Neuronal stem cell (in vitro differentiated cells): Measurements from ENCODE around the gene SLC9C2.

ENCODE experiments used
- DNase-seq: peaks from one replicate; pipeline ENCODE4 v3.0.0-alpha.2; 2013; ENCODE audit warnings: low spot score
- H2AFZ ChIP-seq: one replicate; pipeline ENCODE4 v1.6.1; 2013; ENCODE audit warnings: mild to moderate bottlenecking, low read length, inconsistent platforms
- H2AK5ac ChIP-seq: 2 replicates; pipeline ENCODE4 v1.6.1; 2013; ENCODE audit warnings: low read depth, mild to moderate bottlenecking, inconsistent platforms, low read length, moderate library complexity, mixed read lengths
- H2BK120ac ChIP-seq: 2 replicates; pipeline ENCODE4 v1.6.1; 2013; ENCODE audit warnings: low read depth, mild to moderate bottlenecking, inconsistent platforms, low read length, moderate library complexity, mixed read lengths
- H2BK12ac ChIP-seq: one replicate; pipeline ENCODE4 v1.6.1; 2013; ENCODE audit warnings: low read length, inconsistent platforms
- H2BK15ac ChIP-seq: 2 replicates; pipeline ENCODE4 v1.6.1; 2013; ENCODE audit warnings: mild to moderate bottlenecking, low read length, inconsistent platforms, mixed read lengths
- H2BK5ac ChIP-seq: one replicate; pipeline ENCODE4 v1.6.1; 2013; ENCODE audit warnings: inconsistent platforms, mild to moderate bottlenecking, low read length, moderate library complexity
- H3K14ac ChIP-seq: one replicate; pipeline ENCODE4 v1.6.1; 2013; ENCODE audit warnings: low read length, inconsistent platforms
- H3K18ac ChIP-seq: 2 replicates; pipeline ENCODE4 v1.6.1; 2013; ENCODE audit warnings: low read length, inconsistent platforms
- H3K23ac ChIP-seq: 2 replicates; pipeline ENCODE4 v1.6.1; 2013; ENCODE audit warnings: low read depth, mild to moderate bottlenecking, mixed read lengths, low read length, inconsistent platforms; ENCODE audit not compliant: poor library complexity
- H3K27ac ChIP-seq: replicated peaks from 3 replicates; pipeline ENCODE4 v1.5.1; 2013; ENCODE audit warnings: low read length, inconsistent platforms
- H3K27me3 ChIP-seq, 3 experiments: 2 replicates each; pipeline ENCODE4 v1.6.1; 2013; ENCODE audit warnings: low read length in 3 of 3, mild to moderate bottlenecking in 2 of 3, inconsistent platforms in 1 of 3, low read depth in 1 of 3, mixed read lengths in 1 of 3, moderate library complexity in 1 of 3; ENCODE audit not compliant: control insufficient read depth in 3 of 3, insufficient read depth in 3 of 3
- H3K36me3 ChIP-seq, 2 donors: replicated peaks in 1 of 2; 2 replicates each; pipeline ENCODE4 v1.6.1; 2013; ENCODE audit warnings: low read length in 2 of 2; ENCODE audit not compliant: control insufficient read depth in 2 of 2, insufficient read depth in 2 of 2
- H3K4ac ChIP-seq: 2 replicates; pipeline ENCODE4 v1.6.1; 2013; ENCODE audit warnings: inconsistent platforms, mild to moderate bottlenecking, low read length, moderate library complexity
- H3K4me1 ChIP-seq, 2 donors: 1 replicate in 1 of 2; 2 replicates in 1 of 2; pipeline ENCODE4 v1.6.1; 2013; ENCODE audit warnings: low read length in 2 of 2, low read depth in 1 of 2; ENCODE audit not compliant: control insufficient read depth in 2 of 2, insufficient read depth in 1 of 2
- H3K4me2 ChIP-seq: one replicate; pipeline ENCODE4 v1.6.1; 2013; ENCODE audit warnings: mild to moderate bottlenecking, low read length, inconsistent platforms; ENCODE audit not compliant: insufficient read depth, poor library complexity, severe bottlenecking
- H3K4me3 ChIP-seq, 2 donors: 2 replicates each; pipeline ENCODE4 v1.5.1; 2013; ENCODE audit warnings: low read length in 2 of 2, mild to moderate bottlenecking in 2 of 2, inconsistent platforms in 1 of 2, moderate library complexity in 1 of 2
- H3K79me1 ChIP-seq: one replicate; pipeline ENCODE4 v1.6.1; 2013; ENCODE audit warnings: low read depth, mild to moderate bottlenecking, inconsistent platforms, low read length, moderate library complexity
- H3K9ac ChIP-seq: one replicate; pipeline ENCODE4 v1.6.1; 2013; ENCODE audit warnings: mild to moderate bottlenecking, low read depth, low read length, inconsistent platforms; ENCODE audit not compliant: poor library complexity
- H3K9me3 ChIP-seq, 2 donors: replicated peaks in 1 of 2; 2 replicates each; pipeline versions ENCODE3 to v1.6.1; 2013; ENCODE audit warnings: low read length in 2 of 2, mild to moderate bottlenecking in 2 of 2, inconsistent platforms in 1 of 2, low read depth in 1 of 2, mixed read lengths in 1 of 2, moderate library complexity in 1 of 2; ENCODE audit not compliant: control insufficient read depth in 2 of 2, insufficient read depth in 1 of 2
- H4K8ac ChIP-seq: one replicate; pipeline ENCODE4 v1.6.1; 2013; ENCODE audit warnings: low read depth, mild to moderate bottlenecking, inconsistent platforms, low read length, moderate library complexity
- H4K91ac ChIP-seq: one replicate; pipeline ENCODE4 v1.6.1; 2013; ENCODE audit warnings: low read length, low read depth, mild to moderate bottlenecking, inconsistent platforms; ENCODE audit not compliant: poor library complexity
- WGBS, 2 donors: extraction: QIAGEN DNeasy Blood & Tissue Kit; methylation state at CpG; one replicate each; pipeline ENCODE4 v1.1.7; 2013; ENCODE audit warnings: missing lambda C conversion rate in 2 of 2, mixed read lengths in 1 of 2; ENCODE audit not compliant: insufficient read length in 2 of 2, insufficient replicate concordance in 1 of 2; ENCODE audit errors: extremely low coverage in 2 of 2; 5-methylcytosine and 5-hydroxymethylcytosine counted together

SLC9C2 gene

DNA sequence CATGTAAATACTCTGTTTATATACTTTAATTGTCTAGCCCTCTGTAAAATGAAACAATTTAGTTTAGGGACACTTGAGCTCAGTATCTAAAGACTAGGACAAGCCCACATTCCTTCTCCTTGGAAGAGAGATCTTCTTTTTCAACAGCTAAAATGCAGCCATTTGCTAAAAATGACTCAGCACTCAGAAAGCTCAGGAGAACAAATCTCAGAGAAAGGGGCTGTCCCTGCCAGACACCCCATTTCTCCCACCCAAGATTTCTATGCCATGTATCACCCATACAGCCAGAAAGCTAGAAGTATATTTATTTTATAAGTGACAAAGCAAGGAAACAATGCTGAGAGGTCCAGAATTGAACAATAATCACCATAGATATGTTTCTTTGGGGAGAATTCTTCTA, 148.9 kb downstream of the SLC9C2 start:
- Histone ChIP-seq H2BK5ac (no peak overlapping the region), H3K4me2 (no peak overlapping the region), H4K91ac (no peak overlapping the region), H4K8ac (no peak overlapping the region), H3K9me3 (no peaks in the 10 kb centered on the region), H3K14ac (no peak overlapping the region), H3K36me3 (no peaks in the 10 kb centered on the region), H3K27me3 (no peaks in the 10 kb centered on the region), H2AFZ (no peak overlapping the region), H2BK120ac (no peak overlapping the region), H3K23ac (no peak overlapping the region), H2BK12ac (no peak overlapping the region), H3K9ac (no peak overlapping the region), H3K4me3 (no peak overlapping the region), H3K27ac (no peak overlapping the region), H2AK5ac (no peak overlapping the region), H3K79me1 (no peaks in the 10 kb centered on the region), H3K4ac (no peak overlapping the region), H2BK15ac (no peak overlapping the region), H3K18ac (no peak overlapping the region), H3K4me1 (peaks cover 0 to 2% of the 10 kb centered on the region in 2 donors)
- no peak for DNase-seq

DNA sequence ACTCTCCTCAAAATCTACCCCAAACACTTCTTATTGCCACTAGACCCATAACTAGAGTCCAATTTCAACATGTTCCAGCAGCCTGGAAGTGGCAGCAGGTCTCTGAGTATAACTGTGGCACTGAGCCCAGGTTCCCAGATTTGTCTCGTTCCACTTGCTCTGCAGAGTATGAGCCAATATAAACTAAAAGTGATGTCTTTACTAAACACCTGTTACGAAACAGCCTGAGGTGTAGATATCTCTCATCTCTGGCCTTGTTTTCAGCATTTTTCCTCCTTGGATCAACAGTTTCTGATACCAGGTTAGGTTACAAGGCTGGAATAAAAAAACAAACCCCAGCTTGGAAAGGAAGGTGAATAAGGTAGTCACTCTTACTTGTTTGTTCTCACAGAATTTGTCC, 150.9 kb downstream of the SLC9C2 start:
- no peak overlapping the region for H2BK120ac ChIP-seq
- no peak overlapping the region for H3K18ac ChIP-seq
- H2AK5ac ChIP-seq: no peak overlapping the region
- no CpG with 5 or more reads among the region's 2 CpGs for WGBS, 2 donors
- no peak overlapping the region for H3K4me3 ChIP-seq
- H4K8ac ChIP-seq: no peak overlapping the region
- H2BK12ac ChIP-seq: no peak overlapping the region
- no peak for DNase-seq
- H3K14ac ChIP-seq: no peak overlapping the region
- H3K79me1 ChIP-seq: no peaks in the 10 kb centered on the region
- H3K9ac ChIP-seq: no peak overlapping the region
- H3K27me3 ChIP-seq: no peaks in the 10 kb centered on the region
- H3K9me3 ChIP-seq: peaks cover 0 to 1% of the 10 kb centered on the region in 2 donors
- H3K4me2 ChIP-seq: no peak overlapping the region
- H3K23ac ChIP-seq: no peak overlapping the region
- H3K27ac ChIP-seq: no peak overlapping the region
- no peak overlapping the region for H2AFZ ChIP-seq
- no peaks in the 10 kb centered on the region for H3K36me3 ChIP-seq
- no peak overlapping the region for H3K4ac ChIP-seq
- peaks cover 0 to 2% of the 10 kb centered on the region in 2 donors for H3K4me1 ChIP-seq
- no peak overlapping the region for H2BK15ac ChIP-seq
- no peak overlapping the region for H4K91ac ChIP-seq
- no peak overlapping the region for H2BK5ac ChIP-seq
